HCT116 (cell line): ENCODE measurements around the gene KANSL1. TPM values are rescaled to one million over a fixed set of nuclear protein-coding genes. Genes with fewer than 3 reads are reported as not detected.

Experiments used
- ATAC-seq: fragments of 200-7000 bp; cut with Tn5 transposase; 2 replicates; pipeline ENCODE4 v1.9.1; 2020; ENCODE audit warnings: mild to moderate bottlenecking, moderate library complexity
- BruUV-seq: library from RNA; stranded (reverse); fragments of 400-500 nt; replicated peaks from 2 replicates; lab custom pipeline; 2021; lab: Mats Ljungman, UMichigan
- CTCF ChIA-PET: fragments of 300-600 bp; sonication (Branson Sonifier 250); formaldehyde crosslinking; loops from one replicate; lab custom pipeline; 2021; ENCODE audit warnings: antibody characterized with exemption; lab: Charles Lee
- POLR2A ChIA-PET: fragments of 300-600, 350-600 bp; sonication (Branson Sonifier 250); formaldehyde crosslinking; loops from one replicate; lab custom pipeline; 2021; ENCODE audit warnings: antibody characterized with exemption; lab: Charles Lee
- RAD21 ChIA-PET, 2 experiments: fragments of 300-600 bp; sonication (Branson Sonifier 250); formaldehyde crosslinking; loops; one replicate each; lab custom pipeline; 2023; ENCODE audit warnings: low total read pairs in 2 of 2; ENCODE audit not compliant: uncharacterized antibody in 2 of 2, unreplicated experiment in 2 of 2, low non-redundant PET in 1 of 2; lab: Charles Lee
- DNase-seq: peaks from one replicate; pipeline ENCODE4 v3.0.0-alpha.2; 2010; ENCODE audit warnings: low read depth, low spot score
- H2AFZ ChIP-seq: fragments of 200-600 bp; shearing (Covaris generic), sonication (generic); 2 replicates; pipeline ENCODE4 v1.6.1; 2017; ENCODE audit warnings: low read depth, mixed run types, mixed read lengths, antibody characterized with exemption, low read length; ENCODE audit not compliant: poor library complexity, severe bottlenecking
- H3K27ac ChIP-seq: 2 replicates; pipeline ENCODE4 v1.5.1; 2012; ENCODE audit warnings: low read depth, low read length
- H3K27me3 ChIP-seq: fragments of 200-600 bp; sonication (generic); 2 replicates; pipeline ENCODE4 v1.6.1; 2016; ENCODE audit warnings: mixed run types, low read length, mixed read lengths; ENCODE audit not compliant: insufficient read depth
- H3K36me3 ChIP-seq, 2 experiments: fragments of 200-500 bp in 1 of 2; fragments of 200-600 bp in 1 of 2; sonication (Bioruptor generic) in 1 of 2; sonication (generic) in 1 of 2; 2 replicates each; pipeline versions ENCODE4 v1.5.1 to v1.6.1; 2014 to 2016; ENCODE audit warnings: low read length in 2 of 2, inconsistent platforms in 1 of 2, mixed read lengths in 1 of 2, mixed run types in 1 of 2; ENCODE audit not compliant: insufficient read depth in 2 of 2, control insufficient read depth in 1 of 2
- H3K4me1 ChIP-seq, 2 experiments: fragments of 200-600 bp in 1 of 2; sonication (generic) in 1 of 2; 2 replicates each; pipeline versions ENCODE4 v1.5.1 to v1.6.1; 2012 to 2017; ENCODE audit warnings: low read length in 2 of 2, inconsistent platforms in 1 of 2, mild to moderate bottlenecking in 1 of 2, mixed read lengths in 1 of 2, mixed run types in 1 of 2, moderate library complexity in 1 of 2; ENCODE audit not compliant: insufficient read depth in 2 of 2, control insufficient read depth in 1 of 2
- H3K4me2 ChIP-seq: fragments of 200-600 bp; sonication (generic); 2 replicates; pipeline ENCODE4 v1.6.1; 2017; ENCODE audit warnings: mixed run types, low read length, mixed read lengths
- H3K4me3 ChIP-seq, 2 experiments: fragments of 200-600 bp in 1 of 2; sonication (generic) in 1 of 2; replicated peaks in 1 of 2; 2 replicates each; pipeline ENCODE4 v1.5.1; 2011 to 2016; ENCODE audit warnings: low read length in 2 of 2, control low read depth in 1 of 2, low read depth in 1 of 2, mild to moderate bottlenecking in 1 of 2, mixed read lengths in 1 of 2, mixed run types in 1 of 2
- H3K79me2 ChIP-seq: fragments of 200-600 bp; sonication (generic); 2 replicates; pipeline ENCODE4 v1.6.1; 2017; ENCODE audit warnings: mild to moderate bottlenecking, mixed run types, low read length, moderate library complexity, mixed read lengths; ENCODE audit not compliant: insufficient read depth
- H3K9ac ChIP-seq: fragments of 200-600 bp; sonication (generic); 2 replicates; pipeline ENCODE4 v1.6.1; 2016; ENCODE audit warnings: low read length, mixed read lengths
- H3K9me2 ChIP-seq: fragments of 200-600 bp; sonication (generic), shearing (Covaris generic); 2 replicates; pipeline ENCODE4 v1.6.1; 2017; ENCODE audit warnings: mixed run types, mild to moderate bottlenecking, moderate library complexity; ENCODE audit not compliant: insufficient read depth
- H3K9me3 ChIP-seq, 2 experiments: fragments of 200-500 bp in 1 of 2; fragments of 200-600 bp in 1 of 2; sonication (Bioruptor generic) in 1 of 2; sonication (generic) in 1 of 2; 2 replicates each; pipeline ENCODE4 v1.6.1; 2014 to 2017; ENCODE audit warnings: low read length in 2 of 2, mixed read lengths in 2 of 2, inconsistent platforms in 1 of 2, low read depth in 1 of 2, mild to moderate bottlenecking in 1 of 2, mixed run types in 1 of 2, moderate library complexity in 1 of 2; ENCODE audit not compliant: control insufficient read depth in 1 of 2, insufficient read depth in 1 of 2
- H4K20me1 ChIP-seq: fragments of 200-600 bp; sonication (generic), shearing (Covaris generic); 2 replicates; pipeline ENCODE4 v1.6.1; 2017; ENCODE audit warnings: mixed run types, mild to moderate bottlenecking, moderate library complexity; ENCODE audit not compliant: insufficient read depth
- POLR2A ChIP-seq: IDR thresholded peaks from 2 replicates; pipeline ENCODE4 v1.7.0; 2011; ENCODE audit warnings: borderline replicate concordance; ENCODE audit not compliant: insufficient read depth, insufficient read length; ENCODE audit errors: extremely low read depth
- YY1 ChIP-seq: IDR thresholded peaks from 2 replicates; pipeline ENCODE4 v1.6.1; 2011; ENCODE audit warnings: low read length, low read depth, moderate library complexity, mild to moderate bottlenecking; ENCODE audit not compliant: insufficient replicate concordance; ENCODE audit errors: extremely low read depth
- intact Hi-C: fragments of 100-400 bp; cut with micrococcal nuclease; formaldehyde crosslinking; loops from 2 replicates; pipeline ENCODE4 v1.10.0; 2022
- total RNA-seq: library from RNA; stranded (reverse); gene quantifications from one replicate; pipeline ENCODE4 v1.2.1, GENCODE V29; 2021; ENCODE audit not compliant: unreplicated experiment
- TF ChIP-seq, protein P1 (sequence below): IDR thresholded peaks from 2 replicates; pipeline ENCODE4 v1.6.1; 2012; ENCODE audit warnings: low read depth

The KANSL1 gene
- total RNA-seq, 1 experiment from 2014 or later = 77.5 TPM

DNA sequence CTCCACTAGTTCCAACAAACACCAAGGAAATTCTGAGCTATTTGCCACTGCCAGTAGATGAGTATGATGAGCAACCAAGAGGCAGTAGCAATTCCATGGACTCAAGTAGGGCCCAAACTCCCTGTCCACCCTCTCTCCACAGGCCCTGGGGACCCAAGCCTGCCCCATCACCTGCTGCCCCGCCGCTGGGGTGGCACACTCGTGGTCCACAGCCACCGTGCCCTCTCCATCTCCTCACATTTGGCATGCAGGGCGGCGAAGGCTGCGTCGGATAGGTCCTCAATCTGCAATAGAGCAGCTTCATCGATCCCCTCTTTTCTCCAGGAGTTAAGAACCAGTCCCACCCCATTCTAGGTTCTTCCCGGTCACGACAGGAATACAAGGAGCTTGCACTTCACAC lies 160.3 kb downstream of the KANSL1 start:
- Histone ChIP-seq H3K27ac (no peak overlapping the region), H3K9me3 (no peaks in the 10 kb centered on the region), H3K9ac (no peak overlapping the region), H3K4me1 (no peaks in the 10 kb centered on the region), H3K4me2 (no peak overlapping the region), H3K79me2 (no peaks in the 10 kb centered on the region), H4K20me1 (no peaks in the 10 kb centered on the region; the same call in 1 of the 2 replicates), H3K27me3 (no peaks in the 10 kb centered on the region), H3K4me3 (no peak overlapping the region), H2AFZ (no peak overlapping the region), H3K9me2 (no peaks in the 10 kb centered on the region), H3K36me3 (peaks cover 63 to 66% of the 10 kb centered on the region in 2 experiments)
- ChIA-PET POLR2A (interaction anchor here (0.8 kb wide), 1 partner anchor 17 kb away, joined by 3 read pairs; no protein-coding TSS in a partner anchor), CTCF (interaction anchor here (5.5 kb wide), 1 partner anchor 12 kb away, joined by 28 read pairs; no protein-coding TSS in a partner anchor), RAD21 (no interaction called here)
- no peak for DNase-seq
- intact Hi-C loops = no loop called here
- BruUV-seq = no TSS peak
- ATAC-seq = no peak
- TF ChIP-seq, protein P1, sequence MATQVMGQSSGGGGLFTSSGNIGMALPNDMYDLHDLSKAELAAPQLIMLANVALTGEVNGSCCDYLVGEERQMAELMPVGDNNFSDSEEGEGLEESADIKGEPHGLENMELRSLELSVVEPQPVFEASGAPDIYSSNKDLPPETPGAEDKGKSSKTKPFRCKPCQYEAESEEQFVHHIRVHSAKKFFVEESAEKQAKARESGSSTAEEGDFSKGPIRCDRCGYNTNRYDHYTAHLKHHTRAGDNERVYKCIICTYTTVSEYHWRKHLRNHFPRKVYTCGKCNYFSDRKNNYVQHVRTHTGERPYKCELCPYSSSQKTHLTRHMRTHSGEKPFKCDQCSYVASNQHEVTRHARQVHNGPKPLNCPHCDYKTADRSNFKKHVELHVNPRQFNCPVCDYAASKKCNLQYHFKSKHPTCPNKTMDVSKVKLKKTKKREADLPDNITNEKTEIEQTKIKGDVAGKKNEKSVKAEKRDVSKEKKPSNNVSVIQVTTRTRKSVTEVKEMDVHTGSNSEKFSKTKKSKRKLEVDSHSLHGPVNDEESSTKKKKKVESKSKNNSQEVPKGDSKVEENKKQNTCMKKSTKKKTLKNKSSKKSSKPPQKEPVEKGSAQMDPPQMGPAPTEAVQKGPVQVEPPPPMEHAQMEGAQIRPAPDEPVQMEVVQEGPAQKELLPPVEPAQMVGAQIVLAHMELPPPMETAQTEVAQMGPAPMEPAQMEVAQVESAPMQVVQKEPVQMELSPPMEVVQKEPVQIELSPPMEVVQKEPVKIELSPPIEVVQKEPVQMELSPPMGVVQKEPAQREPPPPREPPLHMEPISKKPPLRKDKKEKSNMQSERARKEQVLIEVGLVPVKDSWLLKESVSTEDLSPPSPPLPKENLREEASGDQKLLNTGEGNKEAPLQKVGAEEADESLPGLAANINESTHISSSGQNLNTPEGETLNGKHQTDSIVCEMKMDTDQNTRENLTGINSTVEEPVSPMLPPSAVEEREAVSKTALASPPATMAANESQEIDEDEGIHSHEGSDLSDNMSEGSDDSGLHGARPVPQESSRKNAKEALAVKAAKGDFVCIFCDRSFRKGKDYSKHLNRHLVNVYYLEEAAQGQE = no peak

DNA sequence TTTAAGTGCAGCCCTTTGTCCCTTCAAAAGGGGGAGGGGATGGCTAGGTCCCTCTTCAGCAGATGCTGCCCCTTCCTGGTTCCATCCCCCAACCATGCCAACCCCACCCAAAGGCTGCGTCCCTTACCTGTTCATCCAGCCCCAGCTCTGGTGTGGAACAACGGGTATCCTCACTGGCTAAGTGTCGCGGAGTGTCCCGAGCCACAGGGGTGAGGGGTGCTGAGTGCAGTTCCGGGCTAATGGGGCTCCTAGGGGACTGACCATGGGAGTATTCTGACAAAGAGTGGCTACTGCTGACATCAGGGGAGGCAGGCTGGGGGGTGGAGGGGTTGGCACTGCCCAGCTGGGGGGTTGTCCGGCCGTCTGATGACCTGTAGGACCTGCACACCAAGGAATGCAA lies 161.3 kb downstream of the KANSL1 start:
- H3K4me2 ChIP-seq = no peak overlapping the region
- BruUV-seq = no TSS peak
- no peak for DNase-seq
- POLR2A ChIA-PET = no interaction called here
- H3K9me3 ChIP-seq = no peaks in the 10 kb centered on the region
- peaks cover 55 to 56% of the 10 kb centered on the region in 2 experiments for H3K36me3 ChIP-seq
- H4K20me1 ChIP-seq = no peaks in the 10 kb centered on the region; the same call in 1 of the 2 replicates
- RAD21 ChIA-PET = no interaction called here
- no peak overlapping the region for H3K27ac ChIP-seq
- H3K27me3 ChIP-seq = no peaks in the 10 kb centered on the region
- H3K4me3 ChIP-seq = no peak overlapping the region
- no peak overlapping the region for H3K9ac ChIP-seq
- intact Hi-C loops = no loop called here
- no peaks in the 10 kb centered on the region for H3K79me2 ChIP-seq
- TF ChIP-seq POLR2A = no peak
- no peak for TF ChIP-seq YY1
- no peak overlapping the region for H2AFZ ChIP-seq
- H3K4me1 ChIP-seq = no peaks in the 10 kb centered on the region
- ATAC-seq = no peak
- H3K9me2 ChIP-seq = no peaks in the 10 kb centered on the region
- CTCF ChIA-PET = interaction anchor here (5.5 kb wide), 1 partner anchor 13 kb away, joined by 28 read pairs; no protein-coding TSS in a partner anchor
